H1 (cell line): Measurements from ENCODE around the gene GPER1. TPM values are rescaled to one million over a fixed set of nuclear protein-coding genes. Genes with fewer than 3 reads are reported as not detected.

Experiments used
- CTCF ChIA-PET: fragments of 300-600 bp; sonication (Branson Sonifier 250); formaldehyde crosslinking; loops from one replicate; lab custom pipeline; 2021; ENCODE audit not compliant: partially characterized antibody; lab: Charles Lee
- POLR2A ChIA-PET: fragments of 300-600 bp; sonication (Branson Sonifier 250); formaldehyde crosslinking; loops from one replicate; lab custom pipeline; 2021; ENCODE audit warnings: inconsistent platforms; ENCODE audit not compliant: partially characterized antibody; lab: Charles Lee
- DNase-seq, 2 experiments: peaks; one replicate each; pipeline versions ENCODE4 v3.0.0 to v3.0.0-alpha.2; 2010 to 2022; ENCODE audit warnings: low spot score in 2 of 2, low read depth in 1 of 2, mixed read lengths in 1 of 2
- FAIRE-seq: peaks from 2 replicates; lab custom pipeline; 2011; peaks lifted over from hg19 to GRCh38; lab: Jason Lieb, UNC
- H2AFZ ChIP-seq: 2 replicates; pipeline ENCODE4 v1.8.1; 2012; ENCODE audit warnings: low read length, inconsistent platforms
- H2AK5ac ChIP-seq: 2 replicates; pipeline ENCODE4 v1.6.1; 2013; ENCODE audit warnings: low read depth, low read length
- H2BK120ac ChIP-seq: replicated peaks from 2 replicates; pipeline ENCODE3; 2013; ENCODE audit warnings: low read depth, low read length, inconsistent platforms
- H2BK12ac ChIP-seq: 2 replicates; pipeline ENCODE4 v1.6.1; 2013; ENCODE audit warnings: low read depth, low read length
- H2BK15ac ChIP-seq: 2 replicates; pipeline ENCODE4 v1.6.1; 2013; ENCODE audit warnings: low read length
- H2BK20ac ChIP-seq: 2 replicates; pipeline ENCODE4 v1.6.1; 2013; ENCODE audit warnings: low read length
- H2BK5ac ChIP-seq: 2 replicates; pipeline ENCODE4 v1.6.1; 2013; ENCODE audit warnings: low read depth, low read length
- H3K14ac ChIP-seq: 2 replicates; pipeline ENCODE4 v1.6.1; 2013; ENCODE audit warnings: inconsistent platforms; ENCODE audit not compliant: insufficient read length
- H3K18ac ChIP-seq: 2 replicates; pipeline ENCODE4 v1.6.1; 2013; ENCODE audit warnings: low read length; ENCODE audit errors: extremely low read depth
- H3K23ac ChIP-seq: 2 replicates; pipeline ENCODE4 v1.6.1; 2013; ENCODE audit warnings: inconsistent platforms; ENCODE audit not compliant: insufficient read length
- H3K23me2 ChIP-seq: 2 replicates; pipeline ENCODE4 v1.6.1; 2013; ENCODE audit warnings: low read depth, low read length
- H3K27ac ChIP-seq: 2 replicates; pipeline ENCODE4 v1.6.1; 2011; ENCODE audit warnings: low read depth, low read length, inconsistent platforms
- H3K27me3 ChIP-seq, 4 experiments: replicated peaks in 1 of 4; 1 replicate in 1 of 4; 2 replicates in 3 of 4; pipeline versions ENCODE4 v1.6.1 to v1.8.1; 2011 to 2013; ENCODE audit warnings: low read length in 3 of 4, mild to moderate bottlenecking in 3 of 4, inconsistent platforms in 2 of 4, mixed read lengths in 2 of 4, moderate library complexity in 1 of 4; ENCODE audit not compliant: control insufficient read depth in 3 of 4, insufficient read depth in 3 of 4; ENCODE audit errors: extremely low read depth in 1 of 4
- H3K36me3 ChIP-seq, 4 experiments: 2 replicates each; pipeline versions ENCODE4 v1.6.1 to v1.8.1; 2011 to 2013; ENCODE audit warnings: mild to moderate bottlenecking in 4 of 4, low read length in 3 of 4, moderate library complexity in 2 of 4, control low read depth in 1 of 4, inconsistent platforms in 1 of 4; ENCODE audit not compliant: insufficient read depth in 4 of 4, control insufficient read depth in 2 of 4
- H3K4ac ChIP-seq: replicated peaks from 2 replicates; pipeline ENCODE3; 2013; ENCODE audit warnings: low read length, low read depth, mixed read lengths, inconsistent platforms; ENCODE audit not compliant: insufficient read length
- H3K4me1 ChIP-seq, 4 experiments: replicated peaks in 1 of 4; 1 replicate in 1 of 4; 2 replicates in 3 of 4; pipeline versions ENCODE4 v1.6.1 to v1.8.1; 2011 to 2013; ENCODE audit warnings: low read length in 3 of 4, inconsistent platforms in 2 of 4, mixed read lengths in 1 of 4; ENCODE audit not compliant: insufficient read depth in 4 of 4, control insufficient read depth in 3 of 4
- H3K4me2 ChIP-seq, 2 experiments: 2 replicates each; pipeline versions ENCODE4 v1.6.1 to v1.8.1; 2011 to 2013; ENCODE audit warnings: low read depth in 2 of 2, low read length in 2 of 2, control low read depth in 1 of 2, inconsistent platforms in 1 of 2, mild to moderate bottlenecking in 1 of 2; ENCODE audit not compliant: insufficient read depth in 1 of 2
- H3K4me3 ChIP-seq, 4 experiments: fragments of 200-600, 300-600 bp in 1 of 4; sonication (generic), shearing (Covaris generic), sonication (Bioruptor Twin) in 1 of 4; 2 replicates each; pipeline versions ENCODE4 v1.5.1 to v1.8.1; 2011 to 2016; ENCODE audit warnings: low read length in 4 of 4, low read depth in 3 of 4, control low read depth in 2 of 4, inconsistent platforms in 2 of 4, mild to moderate bottlenecking in 2 of 4, mixed read lengths in 1 of 4, moderate library complexity in 1 of 4; ENCODE audit not compliant: insufficient read depth in 2 of 4; ENCODE audit errors: extremely low read depth in 1 of 4
- H3K56ac ChIP-seq: replicated peaks from 2 replicates; pipeline ENCODE3; 2013; ENCODE audit warnings: low read depth, mild to moderate bottlenecking, mixed read lengths, low read length, inconsistent platforms; ENCODE audit not compliant: insufficient read length
- H3K79me1 ChIP-seq: 2 replicates; pipeline ENCODE4 v1.6.1; 2013; ENCODE audit warnings: low read depth, low read length, control low read depth
- H3K79me2 ChIP-seq, 2 experiments: 2 replicates each; pipeline versions ENCODE4 v1.6.1 to v1.8.1; 2012 to 2013; ENCODE audit warnings: low read length in 2 of 2, mild to moderate bottlenecking in 2 of 2, inconsistent platforms in 1 of 2; ENCODE audit not compliant: insufficient read depth in 2 of 2, control insufficient read depth in 1 of 2
- H3K9ac ChIP-seq, 4 experiments: replicated peaks in 1 of 4; 1 replicate in 1 of 4; 2 replicates in 3 of 4; pipeline versions ENCODE4 v1.6.1 to v1.8.1; 2011 to 2013; ENCODE audit warnings: low read depth in 3 of 4, low read length in 3 of 4, control low read depth in 2 of 4, mild to moderate bottlenecking in 2 of 4, moderate library complexity in 2 of 4, inconsistent platforms in 1 of 4; ENCODE audit errors: extremely low read depth in 1 of 4
- H3K9me3 ChIP-seq, 2 experiments: 2 replicates each; pipeline versions ENCODE4 v1.6.1 to v1.8.1; 2012 to 2013; ENCODE audit warnings: mild to moderate bottlenecking in 2 of 2, moderate library complexity in 2 of 2, control low read depth in 1 of 2, inconsistent platforms in 1 of 2, low read depth in 1 of 2, low read length in 1 of 2, mixed read lengths in 1 of 2; ENCODE audit not compliant: insufficient read depth in 2 of 2
- H4K20me1 ChIP-seq, 2 experiments: replicated peaks in 1 of 2; 2 replicates each; pipeline versions ENCODE3 to v1.8.1; 2011 to 2013; ENCODE audit warnings: inconsistent platforms in 2 of 2, low read length in 2 of 2, mild to moderate bottlenecking in 1 of 2; ENCODE audit not compliant: insufficient read depth in 2 of 2, control insufficient read depth in 1 of 2
- H4K5ac ChIP-seq: 2 replicates; pipeline ENCODE4 v1.6.1; 2013; ENCODE audit warnings: low read length, low read depth, mixed read lengths, inconsistent platforms; ENCODE audit not compliant: insufficient read length
- H4K8ac ChIP-seq: 2 replicates; pipeline ENCODE4 v1.8.0; 2013; ENCODE audit warnings: mild to moderate bottlenecking, moderate library complexity, low read length, inconsistent platforms; ENCODE audit not compliant: insufficient read depth; ENCODE audit errors: extremely low read depth
- H4K91ac ChIP-seq: replicated peaks from 2 replicates; pipeline ENCODE3; 2013; ENCODE audit warnings: low read length, mixed read lengths, inconsistent platforms; ENCODE audit not compliant: insufficient read length
- CBX5 ChIP-seq: fragments of 300-800, 300-1000 bp; sonication (generic); IDR thresholded peaks from 2 replicates; pipeline ENCODE4 v1.7.1; 2016; ENCODE audit warnings: antibody characterized with exemption, low read length, low read depth
- CHD2 ChIP-seq: IDR thresholded peaks from 2 replicates; pipeline ENCODE4 v1.6.1; 2012; ENCODE audit warnings: low read length, improper control_type of control experiment
- EGR1 ChIP-seq: IDR thresholded peaks from 2 replicates; pipeline ENCODE4 v1.6.1; 2011; ENCODE audit warnings: low read depth, low read length, borderline replicate concordance
- EP300 ChIP-seq, 2 experiments: IDR thresholded peaks; 1 replicate in 1 of 2; 2 replicates in 1 of 2; pipeline ENCODE4 v1.6.1; 2011 to 2012; ENCODE audit warnings: low read depth in 2 of 2, low read length in 2 of 2, mild to moderate bottlenecking in 2 of 2, borderline replicate concordance in 1 of 2, inconsistent platforms in 1 of 2, moderate library complexity in 1 of 2
- GABPA ChIP-seq: IDR thresholded peaks from 2 replicates; pipeline ENCODE4 v1.6.1; 2011; ENCODE audit warnings: mild to moderate bottlenecking, low read length, moderate library complexity, borderline replicate concordance; ENCODE audit not compliant: insufficient read depth
- MAFK ChIP-seq: IDR thresholded peaks from 2 replicates; pipeline ENCODE4 v1.6.1; 2012; ENCODE audit warnings: low read depth, mild to moderate bottlenecking, improper control_type of control experiment, low read length
- RXRA ChIP-seq: IDR thresholded peaks from 2 replicates; pipeline ENCODE4 v1.6.1; 2011; ENCODE audit warnings: low read depth, mild to moderate bottlenecking, low read length, moderate library complexity; ENCODE audit not compliant: insufficient read depth
- SP2 ChIP-seq: IDR thresholded peaks from 2 replicates; pipeline ENCODE4 v1.6.1; 2012; ENCODE audit warnings: mild to moderate bottlenecking, low read length, inconsistent platforms
- YY1 ChIP-seq: IDR thresholded peaks from 2 replicates; pipeline ENCODE4 v1.6.1; 2011; ENCODE audit warnings: low read depth, mild to moderate bottlenecking, low read length
- WGBS, 2 experiments: shearing (Covaris generic) in 1 of 2; methylation state at CpG; one replicate each; pipeline versions ENCODE4 v1.1.6 to v1.1.7; 2013 to 2015; ENCODE audit warnings: low lambda C conversion rate in 2 of 2, mixed read lengths in 2 of 2, inconsistent platforms in 1 of 2, low coverage in 1 of 2, missing lambda C conversion rate in 1 of 2; ENCODE audit not compliant: insufficient replicate concordance in 2 of 2, insufficient coverage in 1 of 2, insufficient read length in 1 of 2; ENCODE audit errors: extremely low coverage in 1 of 2, missing lambda C conversion rate in 1 of 2; 5-methylcytosine and 5-hydroxymethylcytosine counted together
- polyA plus RNA-seq, 7 experiments: library from polyadenylated mRNA; depleted of rRNA in 3 of 7; stranded (reverse) in 5 of 7; unstranded in 2 of 7; fragments of >200 nt in 5 of 7; fragments of 200-250 nt in 2 of 7; gene quantifications; 1 replicate in 5 of 7; 2 replicates in 1 of 7; 4 replicates in 1 of 7; pipeline versions ENCODE4 v1.2.1 to v1.2.3, GENCODE V29; 2011 to 2013; ENCODE audit warnings: missing spikeins in 2 of 7, mixed read lengths in 2 of 7
- total RNA-seq: library from RNA; stranded (reverse); fragmentation: NEBNext Ultra II Directional; extraction: Animal tissue kit (Norgen Biotek cat#: 25700); gene quantifications from 2 replicates; pipeline ENCODE4 v1.2.1, GENCODE V29; 2021
- TF ChIP-seq, protein P1 (sequence below): IDR thresholded peaks from 2 replicates; pipeline ENCODE4 v1.6.1; 2012; ENCODE audit warnings: inconsistent platforms
- TF ChIP-seq, protein P2 (sequence below), 3 experiments: IDR thresholded peaks; 1 replicate in 2 of 3; 2 replicates in 1 of 3; pipeline versions ENCODE4 v1.5.1 to v1.6.1; 2011; ENCODE audit warnings: low read length in 3 of 3, mild to moderate bottlenecking in 3 of 3, inconsistent platforms in 2 of 3, low read depth in 1 of 3, moderate library complexity in 1 of 3; ENCODE audit not compliant: insufficient read depth in 1 of 3; ENCODE audit errors: control extremely low read depth in 1 of 3

The GPER1 gene
- total and polyA plus RNA-seq, 2 of the 8 experiments (the other 6 are each of a cell fraction or from before 2014, with no cell fraction given), result 0.24 to 0.47 TPM

DNA sequence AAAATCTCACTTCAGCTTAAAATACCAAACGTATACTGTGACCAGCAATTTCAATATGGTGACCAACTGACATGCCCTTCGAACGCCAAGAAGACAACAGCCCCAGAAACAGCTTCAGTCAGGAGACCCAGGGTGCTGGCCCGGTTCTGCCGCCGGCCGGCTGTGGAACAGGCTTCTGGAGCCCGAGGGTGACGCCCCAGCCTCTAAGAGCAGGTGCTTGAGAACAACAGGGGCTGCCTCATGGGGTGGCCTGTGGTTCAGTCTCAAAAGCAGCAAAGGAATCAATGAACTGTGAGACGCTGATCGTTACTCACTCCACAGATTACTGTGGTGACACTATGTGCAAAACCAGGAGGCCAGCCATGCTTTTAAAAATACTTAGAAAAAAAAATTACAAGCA, 17.3 kb downstream of the GPER1 start:
- no peaks in the 10 kb centered on the region for H3K9me3 ChIP-seq
- FAIRE-seq, result no peak
- no peak overlapping the region for H3K56ac ChIP-seq
- CTCF ChIA-PET, result interaction anchor here (0.7 to 1.9 kb wide), 8 partner anchors 12 to 111 kb away, joined by 3 to 7 read pairs (median 3); no protein-coding TSS in a partner anchor
- H4K5ac ChIP-seq, result no peak overlapping the region
- H2BK120ac ChIP-seq, result no peak overlapping the region
- H2BK5ac ChIP-seq, result no peak overlapping the region
- H3K4me1 ChIP-seq, result no peaks in the 10 kb centered on the region
- DNase-seq, result no peak
- H2BK12ac ChIP-seq, result no peak overlapping the region
- H3K9ac ChIP-seq, result no peak overlapping the region
- peaks cover 0 to 15% of the 10 kb centered on the region in 2 experiments for H4K20me1 ChIP-seq
- H3K23me2 ChIP-seq, result no peaks in the 10 kb centered on the region
- peaks cover 0 to 14% of the 10 kb centered on the region in 2 experiments; a peak in 1 of 4 replicates for H3K79me2 ChIP-seq
- no peaks in the 10 kb centered on the region for H3K27me3 ChIP-seq
- no peaks in the 10 kb centered on the region for H3K36me3 ChIP-seq
- H3K14ac ChIP-seq, result no peak overlapping the region
- no peak overlapping the region for H3K4me3 ChIP-seq
- no peak overlapping the region for H3K4me2 ChIP-seq
- H2AK5ac ChIP-seq, result no peak overlapping the region
- no peak overlapping the region for H2BK20ac ChIP-seq
- H3K18ac ChIP-seq, result no peak overlapping the region
- no peak overlapping the region for H3K23ac ChIP-seq
- peaks cover 17% of the 10 kb centered on the region for H3K79me1 ChIP-seq
- no peak overlapping the region for H3K4ac ChIP-seq
- no peak overlapping the region for H2AFZ ChIP-seq
- no peak overlapping the region for H2BK15ac ChIP-seq
- POLR2A ChIA-PET, result interaction anchor here (0.8 to 1.7 kb wide), 2 partner anchors 9 to 17 kb away, joined by 3 to 5 read pairs; partner anchors contain the start of gene GPER1
- 87% methylated on average over 11 of the region's 11 CpGs; no CpG with 5 or more reads in 1 of the 2 experiments for WGBS, 2 experiments
- no peak overlapping the region for H3K27ac ChIP-seq
- H4K8ac ChIP-seq, result no peak overlapping the region
- no peak overlapping the region for H4K91ac ChIP-seq
- TF ChIP-seq EP300 (IDR thresholded peaks at IDR 0.05; ENCODE audit: borderline replicate concordance in 1 of 2, low read depth in 2 of 2, low read length in 2 of 2) (no peak), EGR1 (no peak), YY1 (no peak), MAFK (no peak), RXRA (no peak), CHD2 (no peak), GABPA (no peak), CBX5 (no peak), SP2 (no peak)
- TF ChIP-seq, protein P1, sequence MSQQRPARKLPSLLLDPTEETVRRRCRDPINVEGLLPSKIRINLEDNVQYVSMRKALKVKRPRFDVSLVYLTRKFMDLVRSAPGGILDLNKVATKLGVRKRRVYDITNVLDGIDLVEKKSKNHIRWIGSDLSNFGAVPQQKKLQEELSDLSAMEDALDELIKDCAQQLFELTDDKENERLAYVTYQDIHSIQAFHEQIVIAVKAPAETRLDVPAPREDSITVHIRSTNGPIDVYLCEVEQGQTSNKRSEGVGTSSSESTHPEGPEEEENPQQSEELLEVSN, result no peak
- TF ChIP-seq, protein P2, sequence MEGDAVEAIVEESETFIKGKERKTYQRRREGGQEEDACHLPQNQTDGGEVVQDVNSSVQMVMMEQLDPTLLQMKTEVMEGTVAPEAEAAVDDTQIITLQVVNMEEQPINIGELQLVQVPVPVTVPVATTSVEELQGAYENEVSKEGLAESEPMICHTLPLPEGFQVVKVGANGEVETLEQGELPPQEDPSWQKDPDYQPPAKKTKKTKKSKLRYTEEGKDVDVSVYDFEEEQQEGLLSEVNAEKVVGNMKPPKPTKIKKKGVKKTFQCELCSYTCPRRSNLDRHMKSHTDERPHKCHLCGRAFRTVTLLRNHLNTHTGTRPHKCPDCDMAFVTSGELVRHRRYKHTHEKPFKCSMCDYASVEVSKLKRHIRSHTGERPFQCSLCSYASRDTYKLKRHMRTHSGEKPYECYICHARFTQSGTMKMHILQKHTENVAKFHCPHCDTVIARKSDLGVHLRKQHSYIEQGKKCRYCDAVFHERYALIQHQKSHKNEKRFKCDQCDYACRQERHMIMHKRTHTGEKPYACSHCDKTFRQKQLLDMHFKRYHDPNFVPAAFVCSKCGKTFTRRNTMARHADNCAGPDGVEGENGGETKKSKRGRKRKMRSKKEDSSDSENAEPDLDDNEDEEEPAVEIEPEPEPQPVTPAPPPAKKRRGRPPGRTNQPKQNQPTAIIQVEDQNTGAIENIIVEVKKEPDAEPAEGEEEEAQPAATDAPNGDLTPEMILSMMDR (IDR thresholded peaks at IDR 0.05; ENCODE audit: control extremely low read depth in 1 of 3, insufficient read depth in 1 of 3, low read depth in 1 of 3, low read length in 3 of 3), result no peak
